Measurements from ENCODE around the gene TEKTIP1. TPM values are rescaled to one million over a fixed set of nuclear protein-coding genes. Genes with fewer than 3 reads are reported as not detected.

Gene TEKTIP1
- total RNA-seq, 1 experiment from 2014 or later, result 1.3 TPM

DNA sequence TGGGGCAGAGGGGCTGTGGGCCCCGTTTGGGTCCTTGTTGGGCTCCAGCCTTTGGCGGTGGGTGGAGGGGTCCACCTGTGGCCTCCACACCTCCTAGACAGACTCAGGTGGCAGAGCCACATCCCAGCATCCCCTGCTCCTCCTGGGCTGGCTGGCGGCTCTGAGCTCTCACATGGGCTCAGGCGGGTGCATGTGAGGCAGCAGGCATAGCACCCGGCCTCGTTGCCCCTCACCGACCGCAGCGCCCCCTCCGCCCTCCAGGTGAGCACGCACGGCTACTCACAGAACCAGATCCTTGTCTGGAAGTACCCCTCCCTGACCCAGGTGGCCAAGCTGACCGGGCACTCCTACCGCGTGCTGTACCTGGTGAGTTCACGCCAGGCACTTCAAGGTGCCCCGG lies 5.9 kb upstream of the TEKTIP1 start:
- Histone ChIP-seq H2AFZ (ENCODE audit: low read length) (no peak overlapping the region), H3K79me1 (ENCODE audit: insufficient read depth, low read depth, low read length, poor library complexity, severe bottlenecking) (no peaks in the 10 kb centered on the region), H2BK15ac (ENCODE audit: low read depth, low read length) (no peak overlapping the region), H3K27ac (ENCODE audit: insufficient read length, low read depth, low read length) (no peak overlapping the region), H3K23ac (ENCODE audit: insufficient read length, low read depth, low read length) (no peak overlapping the region), H3K27me3 (ENCODE audit: insufficient read depth, low read length) (no peaks in the 10 kb centered on the region), H3K4me1 (ENCODE audit: insufficient read depth, low read length) (no peaks in the 10 kb centered on the region), H2BK5ac (ENCODE audit: insufficient read length, low read length) (no peak overlapping the region), H4K8ac (replicated peaks; ENCODE audit: insufficient read length, low read depth, low read length) (no peak overlapping the region), H2BK120ac (ENCODE audit: low read depth, low read length, poor library complexity, severe bottlenecking) (no peak overlapping the region), H4K5ac (ENCODE audit: insufficient read length, low read depth, low read length) (no peak overlapping the region), H3K56ac (ENCODE audit: insufficient read length, low read depth, low read length) (no peak overlapping the region), H4K91ac (ENCODE audit: insufficient read length, low read depth, low read length) (no peak overlapping the region), H3K9me3 (ENCODE audit: control insufficient read depth, low read depth, low read length) (no peaks in the 10 kb centered on the region), H3K4me2 (ENCODE audit: insufficient read depth, insufficient read length, low read length) (no peak overlapping the region), H2BK20ac (ENCODE audit: low read depth, low read length, poor library complexity, severe bottlenecking) (no peak overlapping the region), H3K4ac (ENCODE audit: low read depth, low read length) (no peak overlapping the region), H2BK12ac (ENCODE audit: insufficient read length, low read depth, low read length) (no peak overlapping the region), H3T11ph (ENCODE audit: low read length) (no peak overlapping the region), H3K18ac (ENCODE audit: insufficient read length, low read depth, low read length) (no peak overlapping the region), H2AK5ac (ENCODE audit: insufficient read length, low read length) (no peak overlapping the region), H4K20me1 (ENCODE audit: control insufficient read depth, insufficient read depth, insufficient read length) (no peaks in the 10 kb centered on the region), H3K9ac (ENCODE audit: extremely low read depth, insufficient read length, low read length) (no peak overlapping the region), H3K14ac (ENCODE audit: insufficient read depth, low read length) (no peak overlapping the region), H3K23me2 (ENCODE audit: insufficient read length, low read depth, low read length, poor library complexity, severe bottlenecking) (no peaks in the 10 kb centered on the region), H3K79me2 (ENCODE audit: insufficient read depth, low read length) (no peaks in the 10 kb centered on the region)
- H3K4me3 Mint-ChIP-seq, result no peak overlapping the region
- H3K27ac Mint-ChIP-seq, result no peak overlapping the region; a peak in 1 of 7 replicates
- TF ChIP-seq, protein P1, sequence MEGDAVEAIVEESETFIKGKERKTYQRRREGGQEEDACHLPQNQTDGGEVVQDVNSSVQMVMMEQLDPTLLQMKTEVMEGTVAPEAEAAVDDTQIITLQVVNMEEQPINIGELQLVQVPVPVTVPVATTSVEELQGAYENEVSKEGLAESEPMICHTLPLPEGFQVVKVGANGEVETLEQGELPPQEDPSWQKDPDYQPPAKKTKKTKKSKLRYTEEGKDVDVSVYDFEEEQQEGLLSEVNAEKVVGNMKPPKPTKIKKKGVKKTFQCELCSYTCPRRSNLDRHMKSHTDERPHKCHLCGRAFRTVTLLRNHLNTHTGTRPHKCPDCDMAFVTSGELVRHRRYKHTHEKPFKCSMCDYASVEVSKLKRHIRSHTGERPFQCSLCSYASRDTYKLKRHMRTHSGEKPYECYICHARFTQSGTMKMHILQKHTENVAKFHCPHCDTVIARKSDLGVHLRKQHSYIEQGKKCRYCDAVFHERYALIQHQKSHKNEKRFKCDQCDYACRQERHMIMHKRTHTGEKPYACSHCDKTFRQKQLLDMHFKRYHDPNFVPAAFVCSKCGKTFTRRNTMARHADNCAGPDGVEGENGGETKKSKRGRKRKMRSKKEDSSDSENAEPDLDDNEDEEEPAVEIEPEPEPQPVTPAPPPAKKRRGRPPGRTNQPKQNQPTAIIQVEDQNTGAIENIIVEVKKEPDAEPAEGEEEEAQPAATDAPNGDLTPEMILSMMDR (conservative IDR thresholded peaks at IDR 0.05), result no peak
- H3K4me1 Mint-ChIP-seq, result no peaks in the 10 kb centered on the region
- peaks cover 17 to 44% (median 44%) of the 10 kb centered on the region in 3 experiments; a peak in 6 of 7 replicates for H3K36me3 Mint-ChIP-seq (ENCODE audit: insufficient read depth in 1 of 3, low read depth in 3 of 3)
- H3K27me3 Mint-ChIP-seq (ENCODE audit: low read depth), result no peaks in the 10 kb centered on the region; the same call in 1 of the 2 replicates
- DNase-seq, result no peak
- no peaks in the 10 kb centered on the region for H3K9me3 Mint-ChIP-seq
- no CpG with 5 or more reads among the region's 17 CpGs for WGBS (ENCODE audit: extremely low coverage, insufficient read length, low lambda C conversion rate)
